ENCODE measurements around the gene CORIN.

Gene CORIN

DNA sequence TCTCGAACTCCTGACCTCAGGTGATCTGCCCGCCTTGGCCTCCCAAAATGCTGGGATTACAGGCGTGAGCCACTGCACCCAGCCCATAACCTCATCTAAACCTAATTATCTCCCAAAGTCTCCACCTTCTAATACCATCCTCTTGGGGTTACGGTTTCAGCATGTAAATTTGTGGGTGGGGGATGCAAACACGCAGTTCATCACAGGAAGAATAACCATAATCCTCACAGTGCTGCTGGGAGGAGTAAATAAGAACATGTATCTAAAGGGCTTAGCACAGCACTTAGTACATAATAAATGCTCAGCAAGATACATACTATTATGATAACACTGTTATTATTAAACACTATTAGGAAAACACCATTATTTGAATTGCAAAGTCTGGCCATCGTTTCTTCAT is 116.4 kb downstream of the CORIN start:
- no peaks in the 10 kb centered on the region for H4K20me1 ChIP-seq (ENCODE audit: insufficient read depth, low read length)
- no peaks in the 10 kb centered on the region for H3K36me3 ChIP-seq (replicated peaks; ENCODE audit: low read depth, low read length)
- H3K4me1 ChIP-seq (ENCODE audit: low read length): no peaks in the 10 kb centered on the region
- no peak overlapping the region for H3K4me3 ChIP-seq (ENCODE audit: low read length)
- no peak overlapping the region for H2AFZ ChIP-seq (ENCODE audit: low read depth, low read length)
- H3K27ac ChIP-seq (ENCODE audit: low read length): no peak overlapping the region
- no peaks in the 10 kb centered on the region for H3K27me3 ChIP-seq (ENCODE audit: low read depth, low read length)
- H3K9ac ChIP-seq (ENCODE audit: low read length): no peak overlapping the region
- no peaks in the 10 kb centered on the region for H3K79me2 ChIP-seq (ENCODE audit: low read length)
- no peak overlapping the region for H3K4me2 ChIP-seq (ENCODE audit: low read length)
- TF ChIP-seq CTCF (IDR thresholded peaks at IDR 0.05; ENCODE audit: low read depth, low read length): no peak
- TF ChIP-seq EZH2phosphoT487 (IDR thresholded peaks at IDR 0.05; ENCODE audit: low read depth): no peak
- H3K9me3 ChIP-seq (ENCODE audit: insufficient read depth, low read length): no peaks in the 10 kb centered on the region; the same call in 1 of the 2 replicates

GRCh38 chr4:47720787-47721186 is 117.1 kb downstream of the CORIN start:
- H3K4me1 ChIP-seq (ENCODE audit: low read length): no peaks in the 10 kb centered on the region
- H3K4me2 ChIP-seq (ENCODE audit: low read length): no peak overlapping the region
- H3K27ac ChIP-seq (ENCODE audit: low read length): no peak overlapping the region
- H3K79me2 ChIP-seq (ENCODE audit: low read length): no peaks in the 10 kb centered on the region
- no peak overlapping the region for H3K4me3 ChIP-seq (ENCODE audit: low read length)
- H4K20me1 ChIP-seq (ENCODE audit: insufficient read depth, low read length): no peaks in the 10 kb centered on the region
- H3K36me3 ChIP-seq (replicated peaks; ENCODE audit: low read depth, low read length): no peaks in the 10 kb centered on the region
- H3K9ac ChIP-seq (ENCODE audit: low read length): no peak overlapping the region
- no peaks in the 10 kb centered on the region; the same call in 1 of the 2 replicates for H3K9me3 ChIP-seq (ENCODE audit: insufficient read depth, low read length)
- no peaks in the 10 kb centered on the region for H3K27me3 ChIP-seq (ENCODE audit: low read depth, low read length)
- TF ChIP-seq EZH2phosphoT487 (IDR thresholded peaks at IDR 0.05; ENCODE audit: low read depth) (no peak), CTCF (IDR thresholded peaks at IDR 0.05; ENCODE audit: low read depth, low read length) (no peak)
- H2AFZ ChIP-seq (ENCODE audit: low read depth, low read length): no peak overlapping the region

DNA sequence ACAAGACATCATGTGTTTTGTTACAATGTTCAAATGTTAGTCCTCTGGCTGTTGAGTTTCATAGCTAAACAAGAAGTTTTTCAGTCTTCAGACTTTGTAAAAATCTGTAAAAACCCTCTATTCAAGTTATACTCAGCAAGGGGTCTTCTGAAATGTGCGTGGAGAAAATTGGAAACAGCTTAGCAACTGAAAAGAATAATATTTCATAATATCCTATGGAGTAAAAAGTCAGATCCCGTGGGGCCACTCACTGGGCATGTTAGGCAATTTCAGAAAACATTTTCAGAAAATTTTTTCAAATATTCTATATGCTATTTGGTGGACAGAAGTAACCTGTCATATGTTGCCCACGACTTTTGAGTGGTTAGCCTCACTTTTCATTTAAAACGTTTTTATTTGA is 118.3 kb downstream of the CORIN start:
- Histone ChIP-seq H4K20me1 (ENCODE audit: insufficient read depth, low read length) (no peaks in the 10 kb centered on the region), H3K9ac (ENCODE audit: low read length) (no peak overlapping the region), H3K9me3 (ENCODE audit: insufficient read depth, low read length) (no peaks in the 10 kb centered on the region; the same call in 1 of the 2 replicates), H3K79me2 (ENCODE audit: low read length) (no peaks in the 10 kb centered on the region), H3K27ac (ENCODE audit: low read length) (no peak overlapping the region), H3K4me2 (ENCODE audit: low read length) (no peak overlapping the region), H3K36me3 (replicated peaks; ENCODE audit: low read depth, low read length) (no peaks in the 10 kb centered on the region), H3K4me3 (ENCODE audit: low read length) (no peak overlapping the region), H2AFZ (ENCODE audit: low read depth, low read length) (no peak overlapping the region), H3K27me3 (ENCODE audit: low read depth, low read length) (no peaks in the 10 kb centered on the region), H3K4me1 (ENCODE audit: low read length) (no peaks in the 10 kb centered on the region)
- TF ChIP-seq CTCF (IDR thresholded peaks at IDR 0.05; ENCODE audit: low read depth, low read length) (no peak), EZH2phosphoT487 (IDR thresholded peaks at IDR 0.05; ENCODE audit: low read depth) (no peak)

DNA sequence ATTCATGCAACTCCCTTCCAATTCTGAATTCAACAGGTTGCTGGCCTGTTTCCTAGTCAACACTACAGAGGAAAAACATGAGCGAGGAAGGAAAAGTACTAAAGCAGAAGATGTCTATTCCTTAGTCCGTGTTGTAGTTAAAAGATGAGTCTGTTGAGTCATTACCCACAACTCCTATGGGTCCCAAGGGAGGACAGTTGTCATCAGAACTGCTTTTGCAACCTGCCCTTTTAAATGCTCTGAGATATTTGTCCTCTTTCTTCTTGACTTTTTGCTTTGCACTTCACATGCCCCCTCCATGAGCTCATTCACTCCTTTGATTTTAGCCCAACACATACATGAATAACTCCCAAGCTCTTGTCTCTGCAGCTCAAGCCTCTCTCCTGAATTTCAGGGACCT is 119.2 kb downstream of the CORIN start:
- TF ChIP-seq EZH2phosphoT487 (IDR thresholded peaks at IDR 0.05; ENCODE audit: low read depth) (no peak), CTCF (IDR thresholded peaks at IDR 0.05; ENCODE audit: low read depth, low read length) (no peak)
- no peaks in the 10 kb centered on the region for H3K36me3 ChIP-seq (replicated peaks; ENCODE audit: low read depth, low read length)
- H3K4me1 ChIP-seq (ENCODE audit: low read length): no peaks in the 10 kb centered on the region
- H3K4me2 ChIP-seq (ENCODE audit: low read length): no peak overlapping the region
- no peaks in the 10 kb centered on the region for H3K27me3 ChIP-seq (ENCODE audit: low read depth, low read length)
- no peaks in the 10 kb centered on the region for H4K20me1 ChIP-seq (ENCODE audit: insufficient read depth, low read length)
- no peak overlapping the region for H2AFZ ChIP-seq (ENCODE audit: low read depth, low read length)
- no peaks in the 10 kb centered on the region for H3K79me2 ChIP-seq (ENCODE audit: low read length)
- H3K9me3 ChIP-seq (ENCODE audit: insufficient read depth, low read length): no peaks in the 10 kb centered on the region; the same call in 1 of the 2 replicates
- no peak overlapping the region for H3K27ac ChIP-seq (ENCODE audit: low read length)
- no peak overlapping the region for H3K4me3 ChIP-seq (ENCODE audit: low read length)
- H3K9ac ChIP-seq (ENCODE audit: low read length): no peak overlapping the region
